AG04450 (cell line): ENCODE data around the gene FBXO4. TPM values are rescaled to one million over a fixed set of nuclear protein-coding genes. Genes with fewer than 3 reads are reported as not detected.

Experiments used
- CTCF ChIA-PET: fragments of 300-600, 350-600 bp; formaldehyde crosslinking; extraction: SDS; loops from one replicate; lab custom pipeline; 2022; ENCODE audit warnings: antibody characterized with exemption, inconsistent platforms; lab: Charles Lee
- POLR2A ChIA-PET: fragments of 350-600 bp; formaldehyde crosslinking; extraction: SDS; loops from one replicate; lab custom pipeline; 2021; ENCODE audit warnings: antibody characterized with exemption, inconsistent platforms; lab: Yijun Ruan, JAX
- DNase-seq: peaks from one replicate; pipeline ENCODE4 v3.0.0-alpha.2; 2011; ENCODE audit warnings: low read depth, low spot score
- H3K27ac ChIP-seq: one replicate; pipeline ENCODE4 v1.5.1; 2012; ENCODE audit warnings: low read depth, low read length, control low read depth
- H3K27me3 ChIP-seq: one replicate; pipeline ENCODE4 v1.6.0; 2012; ENCODE audit warnings: low read length; ENCODE audit not compliant: control insufficient read depth, insufficient read depth
- H3K4me3 ChIP-seq: 2 replicates; pipeline ENCODE4 v1.5.1; 2011; ENCODE audit warnings: mild to moderate bottlenecking, low read depth, low read length, control low read depth
- H3K9me3 ChIP-seq: 2 replicates; pipeline ENCODE4 v1.5.1; 2012; ENCODE audit warnings: low read length; ENCODE audit not compliant: control insufficient read depth, insufficient read depth
- polyA plus RNA-seq: library from polyadenylated mRNA; depleted of rRNA; stranded (reverse); fragments of >200 nt; gene quantifications from 2 replicates; pipeline ENCODE4 v1.2.3, GENCODE V29; 2011
- TF ChIP-seq, protein P1 (sequence below): IDR thresholded peaks from 2 replicates; pipeline ENCODE4 v1.5.1; 2011; ENCODE audit warnings: low read depth, low read length, control low read depth, inconsistent platforms

FBXO4 gene
- polyA plus RNA-seq, 1 experiment, result 10.9 TPM

- DNase-seq, result no peak
- CTCF ChIA-PET, result no interaction called here
- Histone ChIP-seq H3K27ac (no peak overlapping the region), H3K9me3 (no peaks in the 10 kb centered on the region), H3K27me3 (no peaks in the 10 kb centered on the region), H3K4me3 (no peak overlapping the region)
- POLR2A ChIA-PET, result no interaction called here
- TF ChIP-seq, protein P1, sequence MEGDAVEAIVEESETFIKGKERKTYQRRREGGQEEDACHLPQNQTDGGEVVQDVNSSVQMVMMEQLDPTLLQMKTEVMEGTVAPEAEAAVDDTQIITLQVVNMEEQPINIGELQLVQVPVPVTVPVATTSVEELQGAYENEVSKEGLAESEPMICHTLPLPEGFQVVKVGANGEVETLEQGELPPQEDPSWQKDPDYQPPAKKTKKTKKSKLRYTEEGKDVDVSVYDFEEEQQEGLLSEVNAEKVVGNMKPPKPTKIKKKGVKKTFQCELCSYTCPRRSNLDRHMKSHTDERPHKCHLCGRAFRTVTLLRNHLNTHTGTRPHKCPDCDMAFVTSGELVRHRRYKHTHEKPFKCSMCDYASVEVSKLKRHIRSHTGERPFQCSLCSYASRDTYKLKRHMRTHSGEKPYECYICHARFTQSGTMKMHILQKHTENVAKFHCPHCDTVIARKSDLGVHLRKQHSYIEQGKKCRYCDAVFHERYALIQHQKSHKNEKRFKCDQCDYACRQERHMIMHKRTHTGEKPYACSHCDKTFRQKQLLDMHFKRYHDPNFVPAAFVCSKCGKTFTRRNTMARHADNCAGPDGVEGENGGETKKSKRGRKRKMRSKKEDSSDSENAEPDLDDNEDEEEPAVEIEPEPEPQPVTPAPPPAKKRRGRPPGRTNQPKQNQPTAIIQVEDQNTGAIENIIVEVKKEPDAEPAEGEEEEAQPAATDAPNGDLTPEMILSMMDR, result no peak
Observed at GRCh38 chr5:41961736-41962135, 36.7 kb downstream of the FBXO4 start.

GRCh38 chr5:41962491-41962890 is 37.4 kb downstream of the FBXO4 start:
- Histone ChIP-seq H3K27ac (no peak overlapping the region), H3K9me3 (no peaks in the 10 kb centered on the region), H3K4me3 (no peak overlapping the region), H3K27me3 (no peaks in the 10 kb centered on the region)
- TF ChIP-seq, protein P1, result no peak
- CTCF ChIA-PET, result no interaction called here
- POLR2A ChIA-PET, result no interaction called here
- DNase-seq, result no peak

DNA sequence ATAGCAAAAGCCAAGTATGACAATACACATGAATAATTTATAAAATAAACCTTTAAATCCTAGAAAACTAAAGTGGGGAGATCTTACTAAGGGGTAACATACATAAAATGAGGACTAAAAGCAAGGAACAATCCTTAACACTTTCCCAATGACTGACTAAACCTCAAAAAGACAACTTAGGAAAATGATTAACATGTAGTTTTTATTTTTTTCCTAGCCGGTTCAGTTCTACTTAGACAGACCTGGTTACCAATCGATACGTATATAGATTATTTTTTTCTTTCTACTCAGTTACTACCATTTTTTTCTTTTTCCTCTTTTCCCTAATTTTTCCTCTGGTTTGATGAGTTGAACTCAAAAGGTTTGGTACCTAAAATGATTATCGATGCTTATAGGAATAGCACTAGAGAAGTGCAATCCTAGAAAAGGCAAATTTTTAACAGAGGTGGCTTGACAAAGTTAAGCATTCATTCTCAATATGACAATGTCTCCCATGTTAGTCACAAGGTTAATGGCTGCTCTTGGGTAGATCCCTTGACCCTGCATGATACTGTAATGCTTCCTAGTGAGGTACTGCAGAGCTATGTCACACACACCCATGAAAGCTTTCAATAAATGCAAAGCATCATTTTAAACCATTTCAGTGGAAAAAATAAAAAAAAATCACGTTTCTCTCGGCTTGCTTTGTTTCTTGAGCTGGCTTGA is 41.5 kb downstream of the FBXO4 start:
- H3K9me3 ChIP-seq, result no peaks in the 10 kb centered on the region
- DNase-seq, result no peak
- ChIA-PET POLR2A (no interaction called here), CTCF (no interaction called here)
- no peak overlapping the region for H3K27ac ChIP-seq
- H3K27me3 ChIP-seq, result no peaks in the 10 kb centered on the region
- TF ChIP-seq, protein P1, result no peak
- no peak overlapping the region for H3K4me3 ChIP-seq

DNA sequence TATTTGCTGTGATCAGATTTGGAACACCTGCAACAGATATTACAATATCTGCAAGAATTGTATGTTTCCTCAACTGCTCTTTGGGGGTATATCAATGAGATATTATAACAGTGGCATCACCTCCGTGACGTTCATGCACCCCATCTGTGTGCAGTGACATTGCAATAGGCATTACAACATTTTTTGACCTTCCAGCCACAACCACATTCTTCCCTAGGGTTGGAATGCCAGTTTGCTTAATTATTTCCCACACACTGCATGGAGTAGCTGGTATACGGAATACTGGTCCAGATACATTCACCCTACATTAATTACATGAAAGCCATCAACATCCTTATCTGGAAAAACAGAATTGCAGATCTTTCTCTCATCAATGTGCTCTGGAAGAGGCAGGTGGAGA is 42.3 kb downstream of the FBXO4 start:
- TF ChIP-seq, protein P1, result no peak
- H3K4me3 ChIP-seq, result no peak overlapping the region
- ChIA-PET POLR2A (no interaction called here), CTCF (no interaction called here)
- no peak for DNase-seq
- H3K27ac ChIP-seq, result no peak overlapping the region
- no peaks in the 10 kb centered on the region for H3K9me3 ChIP-seq
- H3K27me3 ChIP-seq, result no peaks in the 10 kb centered on the region

GRCh38 chr5:41968153-41968723 is 43.2 kb downstream of the FBXO4 start:
- Histone ChIP-seq H3K27ac (no peak overlapping the region), H3K9me3 (no peaks in the 10 kb centered on the region), H3K27me3 (no peaks in the 10 kb centered on the region), H3K4me3 (no peak overlapping the region)
- no peak for DNase-seq
- POLR2A ChIA-PET, result no interaction called here
- TF ChIP-seq, protein P1, result peak; percentile 24; the same call in 1 of the 2 replicates
- CTCF ChIA-PET, result no interaction called here
